Stimulated activated CD4-positive, alpha-beta T cell treated with anti-CD3 and anti-CD28 coated beads, Interleukin-12 subunit alpha, Interleukin-12 subunit beta, amount 100 ng/mL, for 24 hours (primary cell): ENCODE measurements around the gene WNT6.

ENCODE experiments used
- DNase-seq, 2 experiments: peaks; one replicate each; pipeline ENCODE4 v3.0.0-alpha.2; 2020; ENCODE audit warnings: low read depth in 2 of 2

The WNT6 gene

DNA sequence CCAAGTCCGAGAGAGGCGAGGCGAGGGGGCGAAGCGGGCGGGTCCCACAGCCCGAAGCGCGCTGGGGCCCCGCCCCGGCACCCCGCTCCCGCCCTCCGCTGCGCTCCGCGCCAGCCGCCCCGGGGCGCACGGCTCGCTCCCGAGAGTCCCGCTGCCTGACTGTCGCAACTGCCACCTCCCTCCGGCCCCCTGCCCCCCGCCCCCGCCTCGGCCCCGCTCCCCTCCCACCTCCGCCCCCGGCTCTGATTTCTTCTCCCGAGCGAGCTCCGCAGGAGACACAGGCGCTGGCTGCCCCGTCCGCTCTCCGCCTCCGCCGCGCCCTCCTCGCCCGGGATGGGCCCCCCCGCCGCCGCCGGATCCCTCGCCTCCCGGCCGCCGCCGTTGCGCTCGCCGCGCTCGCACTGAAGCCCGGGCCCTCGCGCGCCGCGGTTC lies at the start of gene WNT6:
Gene WNT6 (plus strand): TSS at position 250 of the 432 bp plus-strand sequence. CDS start 233 bp downstream, outside the sequence.
- no peak for DNase-seq

DNA sequence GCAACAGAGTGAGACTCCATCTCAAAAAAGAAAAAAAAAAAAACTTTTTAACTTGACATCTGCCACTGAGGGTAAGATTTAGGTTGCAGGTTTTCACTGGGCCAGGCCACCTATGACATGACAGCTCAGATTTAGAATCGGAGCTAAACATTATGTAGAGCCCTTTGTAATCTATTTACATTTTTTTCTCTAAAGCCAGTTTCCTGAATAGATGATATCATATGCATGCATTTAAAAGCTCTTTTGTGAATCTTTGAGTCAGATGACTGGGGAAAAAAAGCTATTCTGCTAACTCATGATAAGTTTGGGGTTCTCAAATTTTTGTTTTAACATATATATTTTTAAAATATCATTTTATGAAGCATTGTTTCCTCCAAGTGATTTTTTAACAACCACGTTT lies 49.3 kb upstream of the WNT6 start:
- DNase-seq = no peak

DNA sequence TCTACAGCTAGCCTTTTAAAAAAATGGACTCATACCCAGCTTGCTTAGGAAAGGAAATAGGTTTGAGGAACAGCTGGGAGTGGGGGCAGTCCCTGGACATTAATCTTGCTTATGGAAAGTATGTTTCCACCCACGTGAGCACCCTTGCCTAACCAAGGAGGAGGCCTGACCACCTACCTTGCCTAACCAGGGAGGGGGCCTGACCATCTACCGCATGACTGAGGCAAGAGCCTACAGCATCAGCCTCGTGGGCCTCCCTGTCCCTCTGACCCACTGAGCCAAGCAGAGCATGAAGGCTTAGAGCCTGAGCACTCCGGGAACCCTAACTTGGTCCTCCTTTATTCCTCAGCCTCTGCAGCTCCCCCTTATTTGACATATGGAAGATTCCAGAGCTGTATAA lies 48.2 kb upstream of the WNT6 start:
- DNase-seq = no peak

DNA sequence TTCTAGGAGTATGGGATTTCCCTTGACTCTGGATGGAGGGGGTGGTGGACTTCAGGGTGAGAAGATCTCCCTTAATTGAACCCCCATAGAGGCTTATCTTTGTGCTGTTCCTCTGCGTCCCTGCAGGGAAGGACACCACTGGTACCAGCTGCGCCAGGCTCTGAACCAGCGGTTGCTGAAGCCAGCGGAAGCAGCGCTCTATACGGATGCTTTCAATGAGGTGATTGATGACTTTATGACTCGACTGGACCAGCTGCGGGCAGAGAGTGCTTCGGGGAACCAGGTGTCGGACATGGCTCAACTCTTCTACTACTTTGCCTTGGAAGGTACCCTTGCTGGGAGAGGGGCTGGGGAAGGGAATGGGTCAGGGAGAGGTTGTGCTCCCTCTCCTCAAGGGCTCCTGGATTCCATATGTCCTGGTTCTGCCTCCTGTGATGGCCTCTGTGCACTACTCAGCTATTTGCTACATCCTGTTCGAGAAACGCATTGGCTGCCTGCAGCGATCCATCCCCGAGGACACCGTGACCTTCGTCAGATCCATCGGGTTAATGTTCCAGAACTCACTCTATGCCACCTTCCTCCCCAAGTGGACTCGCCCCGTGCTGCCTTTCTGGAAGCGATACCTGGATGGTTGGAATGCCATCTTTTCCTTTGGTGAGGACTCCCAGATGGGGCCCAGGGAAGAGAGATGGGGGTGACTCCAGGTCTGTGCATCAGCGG lies 47.3 kb upstream of the WNT6 start:
- no peak for DNase-seq

DNA sequence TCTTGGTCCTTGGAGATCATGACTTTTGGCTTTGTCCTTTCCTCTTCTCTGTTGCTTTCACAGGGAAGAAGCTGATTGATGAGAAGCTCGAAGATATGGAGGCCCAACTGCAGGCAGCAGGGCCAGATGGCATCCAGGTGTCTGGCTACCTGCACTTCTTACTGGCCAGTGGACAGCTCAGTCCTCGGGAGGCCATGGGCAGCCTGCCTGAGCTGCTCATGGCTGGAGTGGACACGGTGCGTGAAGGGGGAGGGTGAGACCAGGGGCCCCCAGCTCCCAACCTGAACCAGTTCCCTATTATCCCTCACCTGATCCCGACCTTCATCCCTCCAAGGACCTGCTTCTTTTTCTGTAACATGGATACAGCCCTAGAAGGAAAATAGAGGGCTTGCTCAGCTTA lies 46.7 kb upstream of the WNT6 start:
- DNase-seq = no peak

DNA sequence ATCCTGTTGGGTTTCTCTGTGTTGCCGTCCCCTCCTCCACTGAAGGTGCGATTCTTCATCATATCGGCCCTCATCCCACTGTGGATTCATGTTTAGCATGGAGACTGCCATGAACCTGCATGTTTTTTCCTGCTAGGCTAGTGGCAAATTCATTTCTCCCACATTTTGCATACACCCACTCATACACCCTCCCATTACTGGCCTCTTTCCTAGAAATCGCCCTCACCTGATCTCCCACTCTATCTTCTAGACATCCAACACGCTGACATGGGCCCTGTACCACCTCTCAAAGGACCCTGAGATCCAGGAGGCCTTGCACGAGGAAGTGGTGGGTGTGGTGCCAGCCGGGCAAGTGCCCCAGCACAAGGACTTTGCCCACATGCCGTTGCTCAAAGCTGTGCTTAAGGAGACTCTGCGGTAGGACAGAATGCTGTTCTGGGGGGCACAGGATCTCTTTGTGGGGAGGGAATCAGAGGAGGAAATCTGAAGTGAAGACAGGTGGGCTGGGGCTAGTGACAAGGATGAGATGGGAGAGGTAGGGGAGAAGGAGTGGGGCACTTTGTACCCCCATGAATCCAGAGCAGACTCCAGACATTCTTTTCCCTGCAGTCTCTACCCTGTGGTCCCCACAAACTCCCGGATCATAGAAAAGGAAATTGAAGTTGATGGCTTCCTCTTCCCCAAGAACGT lies 45.7 kb upstream of the WNT6 start:
- DNase-seq = no peak

DNA sequence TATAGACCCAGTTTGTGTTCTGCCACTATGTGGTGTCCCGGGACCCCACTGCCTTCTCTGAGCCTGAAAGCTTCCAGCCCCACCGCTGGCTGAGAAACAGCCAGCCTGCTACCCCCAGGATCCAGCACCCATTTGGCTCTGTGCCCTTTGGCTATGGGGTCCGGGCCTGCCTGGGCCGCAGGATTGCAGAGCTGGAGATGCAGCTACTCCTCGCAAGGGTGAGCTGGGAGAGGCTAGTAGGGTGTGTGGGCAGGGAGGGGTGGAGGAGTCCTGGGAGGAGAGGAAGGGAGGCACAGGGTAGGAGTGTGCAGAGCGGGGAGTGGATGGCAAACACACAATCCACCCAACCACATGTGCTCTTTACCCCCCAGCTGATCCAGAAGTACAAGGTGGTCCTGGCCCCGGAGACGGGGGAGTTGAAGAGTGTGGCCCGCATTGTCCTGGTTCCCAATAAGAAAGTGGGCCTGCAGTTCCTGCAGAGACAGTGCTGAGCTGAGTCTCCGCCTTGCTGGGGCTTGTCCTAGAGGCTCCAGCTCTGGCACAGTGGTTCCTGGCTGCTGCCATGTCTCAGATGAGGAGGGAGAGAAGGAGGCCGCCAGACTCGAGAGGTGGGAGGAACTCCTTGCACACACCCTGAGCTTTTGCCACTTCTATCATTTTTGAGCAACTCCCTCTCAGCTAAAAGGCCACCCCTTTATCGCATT lies 44.9 kb upstream of the WNT6 start:
- no peak for DNase-seq

DNA sequence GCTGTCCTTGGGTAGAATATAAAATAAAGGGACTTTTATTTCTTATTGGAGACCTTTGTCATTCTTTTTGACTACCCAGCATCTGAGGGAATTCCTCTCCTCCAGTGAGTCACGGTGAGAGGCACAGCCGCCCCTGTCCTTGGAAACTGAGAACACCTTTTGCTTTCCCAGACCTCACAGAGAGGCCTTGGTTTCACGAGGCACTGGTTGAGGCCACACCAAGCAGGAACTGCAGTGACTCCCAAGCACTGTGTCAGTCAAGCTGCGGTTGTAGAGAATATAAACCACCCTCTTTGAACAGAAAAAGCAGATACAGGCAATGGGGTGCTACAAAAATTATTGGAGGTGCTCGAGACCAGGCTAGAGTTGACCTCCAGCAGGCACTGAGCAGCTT lies 44.4 kb upstream of the WNT6 start:
- no peak for DNase-seq

DNA sequence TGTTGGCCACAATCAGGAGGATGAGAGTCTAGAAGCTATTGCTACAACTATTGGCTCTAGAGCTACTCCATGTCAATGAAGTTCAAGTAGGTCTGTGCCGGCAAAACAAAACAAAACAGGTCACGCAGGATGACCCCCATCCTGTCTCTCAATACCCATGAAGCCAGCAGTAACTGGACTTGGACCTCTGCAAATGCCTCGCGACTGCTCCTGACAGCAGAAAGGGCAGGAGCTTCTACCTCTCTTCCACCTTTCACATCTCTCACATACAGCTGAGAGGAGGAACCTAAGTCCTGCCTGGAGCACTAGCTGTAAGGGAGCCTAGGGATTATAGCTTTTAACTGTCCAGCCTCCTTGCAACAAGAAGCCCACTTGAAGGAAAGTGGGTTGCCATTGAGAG lies 44.0 kb upstream of the WNT6 start:
- no peak for DNase-seq

DNA sequence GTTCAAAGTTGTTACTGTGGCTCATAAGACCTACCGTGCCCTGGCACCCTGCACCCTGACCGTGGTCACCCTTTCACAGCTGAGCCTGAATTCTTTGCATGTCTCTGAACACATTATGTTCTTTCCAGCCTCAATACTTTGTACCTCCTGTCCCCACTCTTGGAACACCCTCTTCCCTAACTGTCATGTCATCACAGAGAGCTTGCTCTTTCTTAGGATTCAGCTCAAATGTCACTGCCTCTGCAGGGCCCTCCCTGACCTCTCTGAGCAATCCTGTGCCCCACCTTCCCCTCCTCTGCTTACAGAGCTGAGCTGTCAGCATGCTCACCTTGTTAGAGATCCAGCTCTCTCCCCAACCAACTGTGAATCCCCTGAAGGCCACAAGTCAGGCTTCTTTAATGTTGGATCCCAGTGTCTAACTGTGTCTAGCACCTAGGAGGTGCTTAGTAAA lies 43.0 kb upstream of the WNT6 start:
- DNase-seq = no peak

DNA sequence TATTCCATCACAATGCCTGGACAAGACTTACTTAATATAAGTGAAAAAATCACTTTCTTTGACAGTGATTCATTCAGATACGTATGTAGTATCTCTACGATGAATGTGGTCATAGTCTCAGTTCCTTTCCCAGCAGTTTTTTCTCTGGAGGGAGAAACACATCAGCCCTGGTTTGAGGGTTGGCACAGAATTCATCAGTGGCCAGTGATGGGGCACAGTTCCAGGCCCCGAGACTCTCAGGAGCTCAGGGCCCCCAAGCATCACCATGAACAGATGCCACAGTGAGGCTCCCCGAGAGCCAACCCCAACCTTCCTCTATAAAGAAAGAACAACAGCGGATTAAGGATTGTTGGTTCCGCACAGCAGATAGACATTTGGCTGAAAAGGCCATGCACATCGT lies 40.5 kb upstream of the WNT6 start:
- DNase-seq = no peak

DNA sequence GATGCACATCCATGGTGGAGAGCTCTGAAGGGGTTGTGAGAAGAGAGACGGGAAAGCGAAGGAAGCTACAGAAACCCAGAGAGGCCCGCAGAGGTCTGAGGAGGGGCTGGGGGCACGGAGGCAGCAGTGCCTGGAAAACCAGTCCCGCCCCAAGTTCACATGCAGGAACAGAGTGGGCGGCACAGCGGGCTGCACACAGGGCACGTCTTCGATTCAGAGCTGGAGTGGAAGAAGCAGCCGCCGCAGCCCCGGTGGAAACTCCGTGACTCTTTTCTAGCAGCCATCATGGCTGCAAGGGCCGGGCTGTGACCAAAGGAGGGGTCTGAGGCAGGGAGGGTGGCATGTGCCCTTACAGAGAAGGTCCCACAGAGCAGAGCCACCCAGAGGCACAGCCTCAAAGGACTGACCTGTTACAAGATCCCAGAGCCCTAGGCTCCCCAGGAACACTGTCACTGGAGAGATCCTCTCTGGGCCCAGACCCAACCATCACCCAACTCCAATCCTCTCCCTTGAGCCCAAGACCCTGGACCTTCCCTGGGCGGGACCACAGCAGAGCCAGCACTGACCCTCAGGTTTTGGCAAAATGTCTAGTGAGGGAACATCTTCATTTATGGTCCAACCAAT lies 38.7 kb upstream of the WNT6 start:
- DNase-seq = no peak

DNA sequence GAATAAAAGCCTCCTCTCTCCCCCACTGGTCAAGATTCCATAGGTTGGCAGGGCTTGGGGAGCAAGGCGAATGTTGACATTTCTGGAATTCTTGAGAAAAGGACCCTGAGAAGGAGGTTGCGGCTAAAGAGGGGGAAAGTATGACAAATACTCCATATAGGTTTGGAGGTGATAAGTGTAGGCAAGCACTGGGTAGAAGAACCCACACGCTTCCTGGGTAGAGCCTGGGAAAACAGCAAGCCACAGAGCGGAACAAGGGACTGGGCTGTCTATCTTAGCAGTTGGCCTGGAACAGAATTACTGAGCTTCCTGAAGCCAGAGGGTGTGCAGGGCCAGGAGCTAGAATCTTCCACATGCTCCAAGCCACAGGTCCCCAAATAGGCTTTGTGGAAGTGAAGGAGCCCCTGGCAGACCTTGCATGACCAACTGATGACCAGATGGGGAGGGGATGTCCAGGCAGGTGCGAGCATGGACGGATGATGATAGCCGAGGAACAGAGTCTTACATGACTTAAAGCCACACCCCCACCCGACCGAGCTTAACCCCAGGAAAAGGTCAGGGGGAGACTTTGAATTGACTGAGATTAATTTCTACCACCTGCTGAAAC lies 37.9 kb upstream of the WNT6 start:
- no peak for DNase-seq

DNA sequence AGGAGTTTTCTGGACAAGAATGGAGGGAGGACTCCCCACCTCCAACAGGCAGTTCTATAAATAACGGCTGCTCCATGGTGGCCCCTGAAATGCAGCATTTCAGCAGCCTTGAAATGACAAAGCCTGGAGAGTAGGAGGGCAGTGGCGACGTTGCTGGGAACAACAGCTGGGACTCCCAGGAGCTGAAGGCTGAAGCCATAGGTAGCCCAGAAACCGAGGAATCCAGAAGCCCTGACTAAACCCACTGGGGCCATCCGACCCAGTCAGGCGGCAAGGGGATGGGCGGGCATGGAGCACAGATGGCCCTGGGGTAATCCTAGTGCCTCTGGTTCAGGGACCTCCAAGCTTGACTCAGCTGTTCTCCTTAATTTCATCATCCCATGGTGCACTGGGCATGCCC lies 37.0 kb upstream of the WNT6 start:
- DNase-seq = no peak

DNA sequence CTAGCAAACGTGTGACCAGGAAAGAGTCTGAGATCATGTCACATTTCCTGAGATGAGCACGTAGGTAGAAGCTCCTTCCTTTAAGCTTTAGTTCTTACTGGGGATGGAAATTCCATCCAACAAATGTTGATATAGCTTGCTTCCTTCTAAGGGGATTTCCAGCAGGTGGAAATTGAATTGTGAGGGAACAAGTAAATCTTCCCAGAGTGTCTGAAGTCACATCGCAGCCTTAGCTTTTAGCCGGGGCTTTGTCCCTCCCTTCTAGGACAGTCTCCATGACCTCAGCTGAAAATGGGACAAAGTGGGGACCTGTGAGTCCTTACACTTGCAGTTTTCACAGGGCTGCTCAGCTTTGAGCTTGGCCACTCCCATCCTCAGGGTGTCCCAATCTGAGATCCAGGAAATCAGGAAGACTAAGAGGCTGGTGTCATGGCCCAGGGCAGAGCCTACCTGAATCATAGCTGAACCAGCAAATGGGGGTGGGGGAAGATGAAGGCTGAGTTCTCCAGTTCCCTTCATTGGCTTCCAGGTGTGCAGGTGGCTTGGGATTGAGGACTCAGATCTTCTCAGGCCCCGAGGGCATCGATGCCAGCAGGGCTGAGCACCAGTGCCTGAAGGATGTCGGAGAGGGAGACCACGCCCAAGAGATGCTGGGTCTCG lies 36.3 kb upstream of the WNT6 start:
- no peak for DNase-seq

DNA sequence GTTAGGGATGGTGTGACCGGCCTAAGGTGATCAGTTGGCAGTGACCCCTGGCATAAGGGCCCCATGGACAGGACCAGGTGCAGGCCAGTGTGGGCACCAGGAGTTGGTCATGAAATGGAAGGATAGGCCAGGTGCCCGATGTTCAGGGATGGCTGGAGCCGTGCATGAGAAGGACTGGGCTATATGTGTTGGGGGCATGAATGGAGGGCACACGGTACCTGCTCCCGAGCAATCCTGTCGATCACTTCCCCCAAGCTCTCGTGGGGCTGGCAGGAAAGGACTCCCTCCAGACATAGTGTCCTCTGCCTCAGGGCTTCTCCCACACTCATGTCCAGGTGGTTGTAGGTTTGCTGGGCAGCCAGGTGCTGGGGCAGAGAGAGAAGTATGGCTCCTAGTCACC lies 35.6 kb upstream of the WNT6 start:
- no peak for DNase-seq

DNA sequence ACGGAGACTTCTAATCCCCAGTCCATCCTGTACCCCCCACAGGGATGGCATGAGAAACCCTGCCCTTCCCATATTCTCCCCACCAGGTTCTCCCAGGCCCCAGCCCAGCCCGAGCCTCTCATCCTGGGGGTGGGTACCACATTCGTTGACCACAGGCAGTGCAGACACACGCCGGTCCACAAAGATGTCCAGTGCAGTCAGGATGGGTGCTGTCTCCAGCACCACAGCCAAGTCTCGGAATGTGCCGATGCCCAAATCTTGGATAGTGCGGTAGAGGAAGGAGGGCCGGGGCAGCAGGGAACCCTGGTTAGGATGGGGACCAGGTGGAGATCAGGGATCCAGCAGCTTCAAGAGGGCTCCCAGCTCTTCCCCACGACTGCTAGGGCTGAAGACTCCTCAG lies 32.8 kb upstream of the WNT6 start:
- no peak for DNase-seq

DNA sequence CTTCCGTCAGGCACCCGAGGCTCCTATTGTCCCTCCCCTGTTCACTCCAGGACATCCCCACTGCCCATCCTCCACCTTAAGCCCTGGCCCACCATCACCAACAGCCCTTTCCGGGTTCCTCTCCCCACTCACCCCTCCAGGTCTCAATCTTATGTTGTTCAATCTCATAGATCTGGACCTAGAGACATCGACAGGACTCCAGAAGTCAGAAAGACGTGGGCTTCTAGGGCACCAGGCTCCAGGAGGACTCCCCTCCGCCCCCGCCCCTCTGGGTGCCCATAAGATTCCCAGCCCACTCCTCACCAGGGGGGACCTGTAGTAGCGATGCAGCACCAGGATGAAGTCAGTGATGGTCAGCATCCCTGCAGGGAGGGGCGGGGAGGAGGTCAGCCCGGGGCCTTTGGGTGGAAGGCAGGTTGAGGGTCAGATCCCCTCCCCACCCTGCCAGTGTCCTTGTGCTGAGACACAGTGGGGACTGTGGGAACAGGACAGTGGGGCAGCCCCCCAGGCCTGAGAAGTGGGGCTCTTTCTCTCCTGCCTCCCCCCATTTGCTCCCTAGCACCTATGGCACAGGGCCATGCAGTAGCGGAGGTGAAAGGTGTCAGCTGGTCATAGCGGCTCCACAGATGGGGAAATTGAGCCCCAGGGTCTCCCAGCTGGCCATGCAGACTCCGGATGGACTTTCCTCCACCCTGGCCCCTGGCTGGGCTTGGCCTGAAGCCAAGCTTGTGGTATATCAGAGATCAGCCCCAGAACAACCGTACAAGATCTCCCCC lies 31.7 kb upstream of the WNT6 start:
- no peak for DNase-seq

DNA sequence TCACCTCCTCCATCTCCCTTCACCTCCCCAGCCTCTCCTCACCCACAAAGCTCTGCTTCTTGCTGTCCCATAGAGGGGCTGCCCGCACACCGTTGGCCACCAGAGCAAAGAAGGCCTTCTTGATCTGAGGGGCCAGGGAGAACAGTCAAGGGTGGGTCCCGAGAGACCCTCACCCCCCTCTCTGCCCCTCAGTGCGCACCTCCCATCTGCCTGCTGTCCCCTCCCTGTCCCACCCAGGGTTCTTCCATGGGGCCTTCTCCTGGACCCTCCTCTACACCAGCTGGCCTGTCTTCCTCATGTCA lies 31.2 kb upstream of the WNT6 start:
- DNase-seq = no peak

DNA sequence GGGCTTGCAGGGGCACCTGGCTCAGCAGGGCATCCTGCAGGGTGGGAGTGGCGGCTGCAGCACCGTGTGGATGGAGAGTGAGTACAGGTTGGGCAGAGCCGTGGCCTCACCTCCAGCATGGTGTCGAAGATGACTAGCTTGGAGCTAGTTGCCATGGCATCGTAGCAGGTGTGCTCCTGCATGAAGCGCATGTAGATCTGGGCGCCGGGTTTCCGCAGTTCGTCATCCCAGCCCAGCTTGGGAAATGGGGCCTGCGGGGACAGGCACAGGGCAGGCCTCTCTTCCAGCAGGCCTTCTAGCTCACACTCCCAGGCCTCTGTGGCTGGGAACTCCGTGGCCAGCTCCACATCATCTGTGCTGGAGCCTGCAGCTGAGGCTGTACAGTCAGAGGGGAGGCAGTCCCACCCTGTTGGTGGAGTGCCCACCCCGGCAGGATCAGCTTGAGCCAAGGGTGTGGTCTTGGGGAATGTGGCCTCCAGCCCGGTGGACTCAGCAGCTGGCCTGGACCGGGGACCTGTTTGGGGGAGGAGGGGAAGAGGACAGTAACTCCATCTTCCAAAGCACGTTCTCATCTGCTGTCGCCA lies 29.6 kb upstream of the WNT6 start:
- no peak for DNase-seq
